CD8-positive, alpha-beta memory T cell (primary cell): ENCODE measurements around the gene ZFP64. TPM values are rescaled to one million over a fixed set of nuclear protein-coding genes. Genes with fewer than 3 reads are reported as not detected.

Experiments
- CTCF ChIA-PET: fragments of 350-600 bp; sonication (Branson Sonifier 250); formaldehyde crosslinking; loops from one replicate; lab custom pipeline; 2021; ENCODE audit warnings: antibody characterized with exemption; lab: Charles Lee
- POLR2A ChIA-PET: fragments of 350-600 bp; sonication (Branson Sonifier 250); formaldehyde crosslinking; loops from one replicate; lab custom pipeline; 2021; ENCODE audit warnings: antibody characterized with exemption; lab: Charles Lee
- DNase-seq, 5 donors: peaks; one replicate each; pipeline versions ENCODE4 v3.0.0 to v3.0.0-alpha.2; 2020 to 2022; ENCODE audit warnings: mixed read lengths in 1 of 5
- H3K27ac ChIP-seq: one replicate; pipeline ENCODE4 v1.7.0; 2013; ENCODE audit warnings: low read depth, mild to moderate bottlenecking, low read length, moderate library complexity
- H3K27me3 ChIP-seq: 2 replicates; pipeline ENCODE4 v1.7.0; 2013; ENCODE audit warnings: low read length, mild to moderate bottlenecking; ENCODE audit not compliant: insufficient read depth, poor library complexity, severe bottlenecking
- H3K36me3 ChIP-seq: 2 replicates; pipeline ENCODE4 v1.7.0; 2013; ENCODE audit warnings: mild to moderate bottlenecking, low read length, moderate library complexity; ENCODE audit not compliant: insufficient read depth
- H3K4me1 ChIP-seq: 2 replicates; pipeline ENCODE4 v1.7.0; 2013; ENCODE audit warnings: mild to moderate bottlenecking, low read length, moderate library complexity; ENCODE audit not compliant: insufficient read depth
- H3K4me3 ChIP-seq: 2 replicates; pipeline ENCODE4 v1.7.0; 2013; ENCODE audit warnings: mild to moderate bottlenecking, low read length
- H3K9me3 ChIP-seq: 2 replicates; pipeline ENCODE4 v1.7.0; 2013; ENCODE audit warnings: mild to moderate bottlenecking, low read length
- H3K27ac Mint-ChIP-seq, 8 donors: one replicate each; pipeline ENCODE4 v1.8.0; 2020 to 2021; ENCODE audit warnings: mixed read lengths in 8 of 8, mild to moderate bottlenecking in 6 of 8, inconsistent platforms in 3 of 8, moderate library complexity in 3 of 8
- H3K27me3 Mint-ChIP-seq, 2 donors: one replicate each; pipeline ENCODE4 v1.8.0; 2020 to 2021; ENCODE audit warnings: mixed read lengths in 2 of 2, mild to moderate bottlenecking in 1 of 2, moderate library complexity in 1 of 2
- H3K36me3 Mint-ChIP-seq, 3 donors: one replicate each; pipeline ENCODE4 v1.8.0; 2020 to 2021; ENCODE audit warnings: mixed read lengths in 3 of 3, inconsistent platforms in 1 of 3, mild to moderate bottlenecking in 1 of 3
- H3K4me1 Mint-ChIP-seq, 3 donors: one replicate each; pipeline ENCODE4 v1.8.0; 2020 to 2021; ENCODE audit warnings: mixed read lengths in 3 of 3, inconsistent platforms in 1 of 3, mild to moderate bottlenecking in 1 of 3
- H3K4me3 Mint-ChIP-seq, 7 donors: one replicate each; pipeline ENCODE4 v1.8.0; 2020 to 2021; ENCODE audit warnings: mixed read lengths in 7 of 7, mild to moderate bottlenecking in 6 of 7, moderate library complexity in 4 of 7, inconsistent platforms in 2 of 7
- H3K9me3 Mint-ChIP-seq, 5 donors: one replicate each; pipeline ENCODE4 v1.8.0; 2020 to 2022; ENCODE audit warnings: mixed read lengths in 5 of 5, mild to moderate bottlenecking in 3 of 5, moderate library complexity in 2 of 5, inconsistent platforms in 1 of 5
- polyA plus RNA-seq: library from polyadenylated mRNA; unstranded; fragments of 300-500 nt; fragmentation: Illumina TruSeq; gene quantifications from one replicate; pipeline ENCODE4 v1.2.3, GENCODE V29; 2021
- total RNA-seq, 2 experiments: library from RNA; stranded (reverse); gene quantifications; one replicate each; pipeline ENCODE4 v1.2.3, GENCODE V29; 2021

The ZFP64 gene
- total and polyA plus RNA-seq, 3 experiments from 2014 or later = 11.1 to 11.9 (median 11.6) TPM

DNA sequence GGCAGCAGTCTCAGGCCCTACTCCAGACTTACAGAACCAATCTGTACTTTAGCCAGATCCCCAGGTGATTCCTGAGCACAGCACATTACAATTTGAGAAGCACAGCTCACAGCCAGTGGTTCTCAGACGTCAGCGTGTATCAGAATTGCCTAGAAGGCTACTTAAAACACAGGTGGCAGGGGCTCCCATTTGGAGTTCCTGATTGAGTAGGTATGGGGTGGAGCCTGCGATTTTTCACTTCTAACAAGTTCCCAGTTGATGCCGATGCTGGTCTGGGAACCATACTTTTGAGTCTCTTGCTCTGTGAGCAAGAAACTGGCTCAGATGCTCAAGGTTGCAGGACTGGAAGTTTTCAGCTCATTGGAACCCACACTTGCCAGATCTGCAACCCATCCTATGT lies 89.5 kb downstream of the ZFP64 start:
- Histone ChIP-seq H3K4me3 (no peak overlapping the region), H3K27me3 (peaks cover 14% of the 10 kb centered on the region), H3K36me3 (no peaks in the 10 kb centered on the region), H3K4me1 (peaks cover 30% of the 10 kb centered on the region), H3K9me3 (no peaks in the 10 kb centered on the region), H3K27ac (no peak overlapping the region)
- ChIA-PET CTCF (no interaction called here), POLR2A (no interaction called here)
- no peak overlapping the region for H3K4me3 Mint-ChIP-seq
- peaks cover under 1 to 3% (median 2%) of the 10 kb centered on the region in 3 donors for H3K36me3 Mint-ChIP-seq
- no peak overlapping the region for H3K27ac Mint-ChIP-seq
- H3K9me3 Mint-ChIP-seq = peaks cover 0 to 3% (median 0%) of the 10 kb centered on the region in 5 donors
- peaks cover 30 to 37% of the 10 kb centered on the region in 2 donors for H3K27me3 Mint-ChIP-seq
- no peak for DNase-seq
- peaks cover 19 to 34% (median 22%) of the 10 kb centered on the region in 3 donors for H3K4me1 Mint-ChIP-seq
